K562 (cell line): ENCODE results near the gene PRSS53. TPM values are rescaled to one million over a fixed set of nuclear protein-coding genes. Genes with fewer than 3 reads are reported as not detected.

Experiments used
- ATAC-seq: fragments of 200-7000 bp; cut with Tn5 transposase; 3 replicates; pipeline ENCODE4 v1.9.1; 2020; ENCODE audit warnings: moderate library complexity
- BruUV-seq: library from RNA; stranded (reverse); fragments of 400-500 nt; replicated peaks from 2 replicates; lab custom pipeline; 2021; lab: Mats Ljungman, UMichigan
- CTCF ChIA-PET: fragments of 300-600 bp; formaldehyde crosslinking; extraction: SDS; loops from one replicate; lab custom pipeline; 2021; ENCODE audit warnings: low intra/inter-chr PET ratio; lab: Yijun Ruan, JAX
- POLR2A ChIA-PET: fragments of 300-600, 350-650 bp; sonication (Branson Sonifier 250); formaldehyde crosslinking; extraction: SDS; loops from one replicate; lab custom pipeline; 2021; ENCODE audit warnings: antibody characterized with exemption, inconsistent platforms; lab: Yijun Ruan, JAX
- DNase-seq, 4 experiments: peaks; one replicate each; pipeline versions ENCODE4 v3.0.0 to v3.0.0-alpha.2; 2011 to 2018; ENCODE audit warnings: low spot score in 3 of 4, mixed read lengths in 3 of 4; ENCODE audit errors: extremely low read depth in 1 of 4
- FAIRE-seq: peaks from 2 replicates; lab custom pipeline; 2011; peaks lifted over from hg19 to GRCh38; lab: Jason Lieb, UNC
- H2AFZ ChIP-seq: 2 replicates; pipeline ENCODE4 v1.6.0; 2011; ENCODE audit warnings: low read depth, low read length, control low read depth, inconsistent platforms
- H3K27ac ChIP-seq: fragments of 200-600 bp; 3 replicates; pipeline ENCODE4 v1.8.0; 2011; ENCODE audit warnings: low read depth, mild to moderate bottlenecking, control low read depth, inconsistent platforms, low read length, moderate library complexity, mixed read lengths; ENCODE audit errors: extremely low read depth
- H3K27me3 ChIP-seq, 2 experiments: fragments of 300-600 bp in 1 of 2; 2 replicates in 1 of 2; 3 replicates in 1 of 2; pipeline versions ENCODE4 v1.6.0 to v1.8.0; 2011; ENCODE audit warnings: inconsistent platforms in 2 of 2, low read length in 2 of 2, mild to moderate bottlenecking in 1 of 2, mixed read lengths in 1 of 2, moderate library complexity in 1 of 2; ENCODE audit not compliant: control insufficient read depth in 2 of 2, insufficient read depth in 2 of 2
- H3K36me3 ChIP-seq: fragments of 300-600 bp; 3 replicates; pipeline ENCODE4 v1.8.0; 2011; ENCODE audit warnings: mild to moderate bottlenecking, low read length, inconsistent platforms; ENCODE audit not compliant: control insufficient read depth, insufficient read depth
- H3K4me1 ChIP-seq, 2 experiments: fragments of 200-600 bp in 1 of 2; replicated peaks in 1 of 2; 2 replicates in 1 of 2; 3 replicates in 1 of 2; pipeline versions ENCODE4 v1.5.1 to v1.8.0; 2011; ENCODE audit warnings: inconsistent platforms in 2 of 2, low read length in 2 of 2, mild to moderate bottlenecking in 1 of 2, mixed read lengths in 1 of 2, moderate library complexity in 1 of 2; ENCODE audit not compliant: control insufficient read depth in 2 of 2, insufficient read depth in 2 of 2
- H3K4me2 ChIP-seq: 2 replicates; pipeline ENCODE4 v1.6.1; 2011; ENCODE audit warnings: low read length, control low read depth, inconsistent platforms, mixed read lengths; ENCODE audit not compliant: insufficient read depth
- H3K4me3 ChIP-seq: fragments of 200-600 bp; sonication (generic), shearing (Covaris generic); 2 replicates; pipeline ENCODE4 v1.5.1; 2016; ENCODE audit warnings: control low read depth, inconsistent platforms
- H3K79me2 ChIP-seq: fragments of 200-600 bp; 3 replicates; pipeline ENCODE4 v1.8.0; 2011; ENCODE audit warnings: low read length, inconsistent platforms; ENCODE audit not compliant: control insufficient read depth, insufficient read depth
- H3K9ac ChIP-seq, 2 experiments: 2 replicates each; pipeline versions ENCODE4 v1.6.0 to v1.6.1; 2011; ENCODE audit warnings: low read depth in 2 of 2, low read length in 2 of 2, control low read depth in 1 of 2, inconsistent platforms in 1 of 2, mild to moderate bottlenecking in 1 of 2, mixed read lengths in 1 of 2; ENCODE audit not compliant: insufficient read depth in 1 of 2
- H3K9me1 ChIP-seq: one replicate; pipeline ENCODE4 v1.6.0; 2011; ENCODE audit warnings: inconsistent platforms, mild to moderate bottlenecking, low read length, moderate library complexity; ENCODE audit not compliant: control insufficient read depth, insufficient read depth
- H3K9me3 ChIP-seq: replicated peaks from 2 replicates; pipeline ENCODE4 v1.5.1; 2011; ENCODE audit warnings: low read depth, low read length, inconsistent platforms; ENCODE audit not compliant: control insufficient read depth, insufficient read depth
- H4K20me1 ChIP-seq: replicated peaks from 2 replicates; pipeline ENCODE4 v1.6.1; 2011; ENCODE audit warnings: low read length, inconsistent platforms, mixed read lengths; ENCODE audit not compliant: control insufficient read depth, insufficient read depth
- AFF1 ChIP-seq, 2 experiments: fragments of 450-650 bp; IDR thresholded peaks; 2 replicates each; pipeline ENCODE4 v1.6.1; 2018; ENCODE audit warnings: mild to moderate bottlenecking in 2 of 2, low read depth in 1 of 2; ENCODE audit not compliant: partially characterized antibody in 2 of 2
- PRMT5 ChIP-seq: sonication (generic); formaldehyde crosslinking; IDR thresholded peaks from 2 replicates; pipeline ENCODE4 v1.5.0; 2020; ENCODE audit warnings: missing genetic modification reagents
- RBFOX2 ChIP-seq: fragments of 200-400 bp; formaldehyde crosslinking; IDR thresholded peaks from 2 replicates; pipeline ENCODE4 v1.6.1; 2017; ENCODE audit warnings: low read depth, mild to moderate bottlenecking, low read length, moderate library complexity
- ZNF311 ChIP-seq: fragments of 250-450 bp; sonication (Bioruptor Pico); IDR thresholded peaks from 2 replicates; pipeline ENCODE4 v1.4.0; 2020; ENCODE audit warnings: mild to moderate bottlenecking, moderate library complexity
- WGBS: fragments of 100-300 bp; shearing (Covaris generic); methylation state at CpG from one replicate; pipeline ENCODE4 v1.1.6; 2016; ENCODE audit warnings: low coverage, mixed read lengths; ENCODE audit not compliant: insufficient coverage; ENCODE audit errors: missing lambda C conversion rate; 5-methylcytosine and 5-hydroxymethylcytosine counted together
- in situ Hi-C: fragments of 300-500 bp; cut with MboI; formaldehyde crosslinking; loops from 4 replicates; pipeline ENCODE4 v1.15.0; 2018; ENCODE audit warnings: inconsistent platforms, mixed read lengths
- intact Hi-C: fragments of 100-400 bp; cut with micrococcal nuclease; formaldehyde crosslinking; loops from 2 replicates; pipeline ENCODE4 v1.14.2; 2022
- polyA plus RNA-seq, 8 experiments: library from polyadenylated mRNA; depleted of rRNA in 4 of 8; stranded (reverse) in 5 of 8; unstranded in 3 of 8; fragments of >200 nt; fragmentation: Nextera tagmentation in 2 of 8; fragmentation: Illumina TruSeq in 1 of 8; extraction: Ambion mirVana in 2 of 8; extraction: Trizol in 1 of 8; gene quantifications; 2 replicates each; pipeline versions ENCODE4 v1.2.1 to v1.2.3, GENCODE V29; 2011 to 2014; ENCODE audit warnings: inconsistent platforms in 1 of 8, missing spikeins in 1 of 8
- total RNA-seq, 7 experiments: library from RNA; depleted of rRNA in 6 of 7; stranded (reverse); fragments of >200 nt in 6 of 7; fragmentation: Illumina TruSeq in 2 of 7; extraction: Trizol in 2 of 7; gene quantifications; 2 replicates each; pipeline versions ENCODE4 v1.2.1 to v1.2.3, GENCODE V29; 2011 to 2021; ENCODE audit warnings: low replicate concordance in 1 of 7

The PRSS53 gene
- total and polyA plus RNA-seq, 9 of the 15 experiments (the other 6 are each of a cell fraction or from before 2014, with no cell fraction given), result 0.40 to 1.9 (median 0.78) TPM; not detected in 2

GRCh38 chr16:31110106-31111034, 21.6 kb upstream of the PRSS53 start:
- peak overlapping the region in 1 of 2 experiments; percentile 36; a peak in 2 of 4 replicates for H3K9ac ChIP-seq
- ChIA-PET CTCF (no interaction called here), POLR2A (interaction anchor here (0.6 to 1.1 kb wide), 3 partner anchors 25 to 91 kb away, joined by 3 read pairs; no protein-coding TSS in a partner anchor)
- no peak for DNase-seq
- no peak for TF ChIP-seq ZNF311
- TF ChIP-seq PRMT5, result 0 out of 2 replicates have a peak, but pooled peaks have one; percentile 29
- no peak for TF ChIP-seq AFF1 (IDR thresholded peaks at IDR 0.05; ENCODE audit: low read depth in 1 of 2, partially characterized antibody in 2 of 2)
- TF ChIP-seq RBFOX2, result 0 out of 2 replicates have a peak, but pooled peaks have one; percentile 10
- WGBS, result 91% methylated on average over 22 of the region's 26 CpGs
- FAIRE-seq, result no peak
- H3K4me1 ChIP-seq, result peaks cover 8 to 36% of the 10 kb centered on the region in 2 experiments
- H3K36me3 ChIP-seq, result peaks cover 46% of the 10 kb centered on the region; the same call in 2 of the 3 replicates
- no peaks in the 10 kb centered on the region; the same call in 1 of the 2 replicates for H4K20me1 ChIP-seq
- no peak overlapping the region for H3K4me2 ChIP-seq
- no peak overlapping the region for H3K4me3 ChIP-seq
- ATAC-seq, result no peak
- no peaks in the 10 kb centered on the region for H3K27me3 ChIP-seq
- H3K27ac ChIP-seq, result no peak overlapping the region
- in situ Hi-C loops, result no loop called here
- no TSS peak for BruUV-seq
- H3K79me2 ChIP-seq, result peaks cover 13% of the 10 kb centered on the region
- no peak overlapping the region for H2AFZ ChIP-seq
- H3K9me3 ChIP-seq, result no peaks in the 10 kb centered on the region
- no peaks in the 10 kb centered on the region for H3K9me1 ChIP-seq
- intact Hi-C loops, result no loop called here
